Activated naive CD4-positive, alpha-beta T cell treated with anti-CD3 and anti-CD28 coated beads, Interleukin-2, amount 50 U/mL, for 24 hours (primary cell): ENCODE measurements around the gene FLVCR1.

ENCODE experiments used
- H3K27ac Mint-ChIP-seq: one replicate; pipeline ENCODE4 v1.8.0; 2021; ENCODE audit warnings: mild to moderate bottlenecking, mixed read lengths
- H3K27me3 Mint-ChIP-seq: one replicate; pipeline ENCODE4 v1.8.0; 2021; ENCODE audit warnings: mixed read lengths
- H3K36me3 Mint-ChIP-seq: one replicate; pipeline ENCODE4 v1.8.0; 2021; ENCODE audit warnings: mixed read lengths
- H3K4me1 Mint-ChIP-seq: one replicate; pipeline ENCODE4 v1.8.0; 2021; ENCODE audit warnings: mixed read lengths
- H3K4me3 Mint-ChIP-seq: one replicate; pipeline ENCODE4 v1.8.0; 2021; ENCODE audit warnings: mild to moderate bottlenecking, mixed read lengths
- H3K9me3 Mint-ChIP-seq: one replicate; pipeline ENCODE4 v1.8.0; 2021; ENCODE audit warnings: mixed read lengths

Gene FLVCR1

DNA sequence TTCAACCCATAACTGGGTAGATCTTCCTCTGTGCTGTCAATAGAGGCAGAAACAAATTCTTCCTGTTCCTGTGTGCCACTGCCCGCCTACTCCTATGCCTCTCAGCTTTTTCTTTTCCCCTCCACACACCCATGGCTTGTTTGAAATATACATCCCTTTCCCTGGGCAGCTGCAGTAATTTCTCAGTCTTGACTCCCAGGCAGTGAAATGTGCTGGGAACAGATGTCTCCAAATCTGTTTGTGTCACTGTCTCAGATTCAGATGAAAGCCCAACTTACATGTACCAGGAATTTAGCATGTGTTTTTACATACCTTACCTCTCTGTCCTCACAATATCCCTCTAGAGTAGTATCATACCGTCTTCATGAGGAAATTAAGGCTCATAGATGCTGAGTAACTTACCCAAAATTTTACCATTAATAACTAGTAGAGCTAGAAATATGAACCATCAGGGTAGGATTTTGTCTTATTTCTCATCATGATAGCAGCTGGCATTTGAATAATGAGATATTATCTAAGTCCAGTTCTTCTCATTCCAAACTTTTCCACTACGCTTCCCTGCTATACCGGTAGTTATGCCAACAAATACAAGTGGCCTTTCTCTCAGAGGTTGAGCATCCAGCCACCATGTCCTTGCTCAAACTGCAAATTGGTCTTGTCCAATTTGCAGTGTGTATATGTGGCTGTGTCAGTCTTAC, 87.5 kb downstream of the FLVCR1 start:
- peaks cover 13% of the 10 kb centered on the region for H3K27me3 Mint-ChIP-seq
- H3K9me3 Mint-ChIP-seq: peaks cover 7% of the 10 kb centered on the region
- H3K4me1 Mint-ChIP-seq: peaks cover 4% of the 10 kb centered on the region
- no peak overlapping the region for H3K27ac Mint-ChIP-seq
- peaks cover 3% of the 10 kb centered on the region for H3K36me3 Mint-ChIP-seq
- H3K4me3 Mint-ChIP-seq: no peak overlapping the region

DNA sequence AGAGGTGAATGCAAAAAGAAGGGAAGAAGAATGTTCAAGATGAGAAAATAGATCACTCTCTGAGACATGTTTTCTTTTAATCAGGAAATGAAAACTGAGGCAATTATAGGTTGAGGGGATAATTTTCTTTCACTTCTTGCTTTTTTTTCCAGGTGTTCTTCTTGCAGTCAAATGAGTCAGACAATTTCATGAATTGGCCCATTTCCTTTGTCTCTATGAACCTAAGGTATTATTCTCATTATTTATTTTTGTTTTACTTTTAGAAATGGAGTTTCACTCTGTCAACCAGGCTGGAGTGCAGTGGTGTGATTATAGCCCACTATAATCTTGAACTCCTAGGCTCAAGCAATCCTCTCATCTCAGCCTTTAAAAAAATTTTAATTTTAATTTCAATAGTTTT, 88.8 kb downstream of the FLVCR1 start:
- H3K36me3 Mint-ChIP-seq: no peaks in the 10 kb centered on the region
- peaks cover 7% of the 10 kb centered on the region for H3K4me1 Mint-ChIP-seq
- H3K9me3 Mint-ChIP-seq: no peaks in the 10 kb centered on the region
- peaks cover 13% of the 10 kb centered on the region for H3K27me3 Mint-ChIP-seq
- H3K4me3 Mint-ChIP-seq: no peak overlapping the region
- no peak overlapping the region for H3K27ac Mint-ChIP-seq
